Muscle of arm (tissue), 12 donors: ENCODE results near the gene MRTFA. TPM values are rescaled to one million over a fixed set of nuclear protein-coding genes. Genes with fewer than 3 reads are reported as not detected.
"Not testable (repeated sequence)": the region's sequence is repeated elsewhere in the genome, so short reads cannot be mapped to it uniquely, and the experiment has no call there.

Source experiments
- DNase-seq: peaks from one replicate; pipeline ENCODE4 v3.0.0-alpha.2; 2013
- polyA plus RNA-seq, 12 donors: library from polyadenylated mRNA; unstranded; fragments of 120-200 nt; gene quantifications; one replicate each; pipeline ENCODE4 v1.2.1, GENCODE V29; 2013; ENCODE audit not compliant: insufficient read length in 12 of 12

Gene MRTFA
- polyA plus RNA-seq, 12 donors, result 19.0 to 35.7 (median 23.5) TPM; not detected in 1

DNA sequence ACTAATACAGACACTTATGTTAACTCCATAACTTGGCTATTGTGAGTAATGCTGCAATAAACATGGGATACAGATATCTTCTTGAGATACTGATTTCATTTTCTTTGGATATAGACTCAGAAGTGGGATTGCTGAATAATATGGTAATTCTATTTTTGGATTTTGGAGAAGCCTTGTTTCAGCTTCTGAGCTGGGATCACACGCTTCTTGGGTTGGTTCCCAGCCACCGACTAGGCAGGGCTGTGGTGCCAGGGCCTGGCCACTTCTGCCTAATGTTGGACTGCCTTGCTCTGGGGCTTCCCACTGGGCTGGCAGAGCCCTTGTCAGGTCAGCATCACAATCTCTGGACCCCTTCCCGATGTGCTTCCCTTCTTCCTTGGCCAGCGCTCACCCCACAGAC is 28.8 kb upstream of the MRTFA start:
- peak; percentile 60 for DNase-seq

DNA sequence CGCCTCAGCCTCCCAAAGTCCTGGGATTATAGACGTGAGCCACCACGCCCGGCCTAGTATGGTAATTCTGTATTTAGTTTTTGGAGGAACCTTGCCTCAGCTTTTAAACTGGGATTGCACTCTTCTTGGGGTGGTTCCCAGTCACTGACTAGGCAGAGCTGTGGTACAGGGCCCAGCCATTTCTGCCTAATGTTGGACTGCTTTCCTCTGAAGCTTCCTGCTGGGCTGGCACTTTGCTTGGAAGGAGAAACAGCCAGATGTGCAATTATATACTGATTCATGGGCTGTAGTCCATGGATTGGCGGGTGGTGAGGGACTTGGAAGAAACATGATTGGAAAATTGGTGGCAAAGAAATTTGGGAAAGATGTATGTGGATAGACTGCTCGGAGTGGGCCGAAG is 25.2 kb upstream of the MRTFA start:
- DNase-seq, result no peak

DNA sequence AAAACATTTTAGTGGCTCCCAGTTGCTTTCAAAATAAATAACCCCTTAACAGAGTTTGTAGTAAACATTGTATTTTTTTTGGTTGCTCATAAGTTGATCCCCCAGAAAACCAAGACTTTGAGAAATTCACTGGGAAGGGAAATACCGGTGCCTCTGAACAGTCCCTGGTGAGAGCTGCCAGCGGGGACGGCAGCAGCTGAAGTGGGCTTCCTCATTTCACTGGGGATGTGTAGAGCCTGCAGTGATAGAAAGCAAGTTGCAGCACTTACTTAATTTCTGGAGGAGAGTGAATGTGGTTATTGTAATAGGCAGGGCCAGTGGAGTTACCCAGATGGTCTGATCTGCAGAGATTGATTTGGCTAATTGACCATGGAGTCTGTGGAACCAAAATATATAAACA is 24.2 kb upstream of the MRTFA start:
- DNase-seq, result no peak

DNA sequence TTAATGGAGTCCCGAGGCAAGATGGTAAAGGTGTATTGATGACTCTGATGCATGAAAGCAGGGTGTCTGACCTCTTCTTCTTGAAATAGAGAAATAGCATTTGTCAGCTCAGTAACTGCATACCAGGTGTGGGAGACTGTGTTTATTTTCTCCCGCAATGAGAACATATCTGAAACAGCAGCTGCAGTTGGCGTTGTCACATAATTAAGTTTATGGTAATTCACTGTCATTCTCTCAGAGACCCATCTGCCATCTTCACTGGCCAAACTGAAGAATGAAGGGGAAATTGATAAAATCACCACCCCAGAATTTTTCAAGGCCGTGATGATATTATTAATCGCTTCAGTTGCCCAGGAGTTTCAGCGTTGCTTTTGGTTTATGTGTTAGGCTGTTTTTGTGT is 22.6 kb upstream of the MRTFA start:
- no peak for DNase-seq

DNA sequence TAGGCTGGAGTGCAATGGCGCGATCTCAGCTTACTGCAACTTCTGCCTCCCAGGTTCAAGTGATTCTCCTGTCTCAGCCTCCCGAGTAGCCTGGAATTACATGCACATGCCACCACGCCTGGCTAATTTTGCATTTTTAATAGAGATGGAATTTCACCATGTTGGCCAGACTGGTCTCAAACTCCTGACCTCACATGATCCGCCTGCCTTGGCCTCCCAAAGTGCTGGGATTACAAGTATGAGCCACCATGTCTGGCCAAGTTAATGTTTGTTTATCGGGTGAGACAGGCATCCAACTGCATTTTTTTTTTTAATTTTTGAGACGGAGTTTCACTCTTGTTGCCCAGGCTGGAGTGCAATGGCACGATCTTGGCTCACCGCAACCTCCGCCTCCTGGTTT is 20.1 kb upstream of the MRTFA start:
- not testable (repeated sequence) for DNase-seq

DNA sequence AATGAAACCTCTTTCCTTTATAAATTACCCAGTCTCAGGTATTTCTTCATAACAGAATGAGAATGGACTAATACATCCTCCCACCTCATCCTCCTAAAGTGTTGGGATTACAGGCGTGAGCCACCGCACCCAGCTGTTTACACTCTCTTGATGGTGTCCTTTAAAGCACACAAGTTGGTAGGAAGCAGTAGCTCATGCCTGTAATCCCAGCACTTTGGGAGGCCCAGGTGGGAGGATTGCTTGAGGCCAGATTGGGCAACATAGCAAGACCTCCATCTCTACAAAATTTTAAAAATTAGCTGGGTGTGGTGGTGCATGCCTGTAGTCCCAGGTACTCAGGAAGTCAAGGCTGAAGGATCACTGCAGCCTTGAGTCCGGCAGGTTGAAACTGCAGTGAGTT is 19.4 kb upstream of the MRTFA start:
- DNase-seq, result not testable (repeated sequence)

DNA sequence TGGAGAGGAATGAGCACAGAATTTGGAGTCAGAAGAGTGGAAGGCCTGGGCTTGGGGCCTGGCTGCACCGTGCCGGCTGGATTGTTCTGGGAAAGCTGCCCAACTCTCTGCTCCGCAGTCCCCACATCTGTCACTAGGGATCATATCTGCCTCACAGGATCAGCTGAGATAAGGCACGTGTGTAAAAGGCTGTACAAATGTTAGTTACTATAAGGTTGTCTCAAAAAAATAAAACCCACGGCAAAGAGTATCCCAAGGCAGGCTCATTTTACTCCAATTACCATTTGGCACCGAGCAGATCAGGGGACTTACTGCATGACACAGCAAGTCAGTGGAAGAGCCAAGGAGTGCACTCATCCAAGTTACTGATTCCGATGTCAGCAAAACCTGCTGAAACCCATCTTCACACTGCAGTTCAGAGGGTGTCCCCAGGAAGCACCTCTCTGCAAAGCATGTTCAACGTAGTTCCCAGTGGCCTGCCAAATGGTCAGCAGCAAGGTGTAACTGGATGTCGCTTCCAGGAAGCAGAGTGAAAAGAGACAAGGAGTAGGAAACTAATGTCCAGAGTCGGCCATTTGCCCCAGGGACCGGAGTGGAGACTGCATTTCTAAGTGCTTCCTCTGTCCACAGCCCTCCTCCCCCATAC is 18.1 kb upstream of the MRTFA start:
- DNase-seq, result peak; percentile 87

DNA sequence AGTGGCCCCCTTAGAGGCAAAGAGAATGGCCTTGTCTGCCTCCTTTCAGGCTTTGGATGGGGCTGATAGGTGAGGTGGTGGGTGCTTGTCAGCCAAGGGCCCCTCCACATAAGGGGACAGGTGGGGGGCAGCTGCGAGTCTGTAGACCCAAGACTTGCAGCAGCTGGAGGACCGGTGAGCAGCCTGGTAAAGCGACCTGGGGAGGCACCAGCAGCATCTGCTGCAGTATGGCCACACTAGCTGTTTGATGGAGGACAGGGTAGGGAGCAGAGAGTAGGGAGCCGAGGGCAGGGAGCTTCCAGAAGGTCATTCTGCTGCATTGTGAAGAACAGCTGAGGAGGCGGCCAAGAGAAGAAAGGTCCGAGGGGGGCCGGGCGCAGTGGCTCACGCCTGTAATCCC is 16.8 kb upstream of the MRTFA start:
- no peak for DNase-seq

DNA sequence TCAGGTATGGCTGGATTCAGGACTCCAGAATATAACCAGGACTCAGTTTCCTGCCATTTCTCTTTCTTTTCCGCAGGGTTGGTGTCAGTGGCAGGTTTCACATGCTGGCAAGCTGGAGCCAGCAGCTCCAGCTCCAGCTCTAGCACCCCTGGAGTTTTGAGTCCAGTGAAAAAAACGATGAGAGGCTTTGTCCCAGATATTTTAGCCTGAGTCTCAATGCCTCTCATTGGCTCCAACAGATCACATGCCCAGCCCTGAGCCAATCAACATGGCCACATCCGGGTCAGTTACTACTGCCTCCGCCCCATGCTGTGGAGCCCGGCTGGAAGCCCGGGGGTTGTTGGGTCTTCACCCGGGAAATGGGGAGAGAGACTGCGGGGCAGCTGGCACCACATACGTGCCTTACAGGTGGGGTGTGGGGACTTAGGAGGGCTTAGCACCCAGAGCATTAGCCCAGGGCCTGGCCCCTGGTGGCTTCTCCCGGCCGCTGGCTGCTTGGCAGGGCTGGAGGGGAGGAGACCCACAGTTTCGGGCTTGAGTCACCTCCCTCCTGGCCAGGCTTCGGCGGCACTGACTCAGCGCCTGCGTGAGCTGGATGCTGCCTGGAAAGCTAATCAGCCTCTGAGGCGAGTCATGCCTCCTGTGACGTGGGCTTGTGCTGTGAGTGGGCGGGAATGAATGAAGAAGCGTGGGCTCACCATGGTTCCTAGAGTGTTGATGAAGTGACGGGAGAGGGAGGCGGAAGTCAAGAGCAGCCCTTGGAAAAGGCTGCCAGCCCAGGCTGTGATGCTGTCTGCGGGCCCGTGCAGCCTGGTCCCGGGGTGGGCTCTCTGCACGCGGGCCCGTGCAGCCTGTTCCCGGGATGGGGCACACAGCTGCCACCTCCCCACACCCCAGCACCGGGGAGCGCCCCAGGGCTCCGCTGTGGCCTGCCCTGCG is 15.3 kb upstream of the MRTFA start:
- peak; percentile 97 for DNase-seq

DNA sequence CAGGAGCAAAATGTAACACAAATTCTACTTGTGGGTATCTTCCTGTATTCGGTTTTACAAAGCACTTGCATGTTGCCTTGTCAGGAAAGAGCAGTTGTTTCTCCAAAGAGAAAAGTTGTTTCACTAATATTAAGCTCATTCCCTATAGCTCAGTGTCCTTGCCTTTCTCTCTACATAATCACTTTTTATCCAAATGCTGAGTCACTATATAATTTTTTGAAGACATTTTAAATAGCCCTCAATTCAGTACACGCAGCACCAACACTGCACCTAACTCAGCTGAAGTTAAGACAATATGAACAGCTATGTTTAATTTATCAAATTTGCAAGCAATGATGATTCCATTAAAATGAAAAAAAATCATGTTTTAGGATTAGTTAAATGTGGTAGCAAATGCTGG is 14.5 kb upstream of the MRTFA start:
- no peak for DNase-seq

DNA sequence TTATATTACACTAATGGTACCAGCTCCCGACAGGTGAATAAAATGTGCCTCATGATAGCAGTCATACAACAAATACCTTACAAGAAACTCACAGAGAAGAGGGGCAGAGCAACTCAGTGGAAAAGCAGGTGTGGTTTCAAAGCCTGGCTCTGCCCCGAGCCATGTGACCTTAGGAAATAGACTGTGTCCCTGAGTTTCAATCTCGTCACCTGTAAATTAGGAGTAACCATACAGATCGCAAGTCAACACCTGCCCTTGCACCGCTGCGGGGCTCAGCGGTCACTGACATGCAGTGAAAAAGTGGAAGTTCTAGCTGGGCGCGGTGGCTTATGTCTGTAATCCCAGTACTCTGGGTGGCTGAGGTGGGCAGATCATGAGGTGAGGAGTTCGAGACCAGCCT is 11.9 kb upstream of the MRTFA start:
- DNase-seq, result no peak

DNA sequence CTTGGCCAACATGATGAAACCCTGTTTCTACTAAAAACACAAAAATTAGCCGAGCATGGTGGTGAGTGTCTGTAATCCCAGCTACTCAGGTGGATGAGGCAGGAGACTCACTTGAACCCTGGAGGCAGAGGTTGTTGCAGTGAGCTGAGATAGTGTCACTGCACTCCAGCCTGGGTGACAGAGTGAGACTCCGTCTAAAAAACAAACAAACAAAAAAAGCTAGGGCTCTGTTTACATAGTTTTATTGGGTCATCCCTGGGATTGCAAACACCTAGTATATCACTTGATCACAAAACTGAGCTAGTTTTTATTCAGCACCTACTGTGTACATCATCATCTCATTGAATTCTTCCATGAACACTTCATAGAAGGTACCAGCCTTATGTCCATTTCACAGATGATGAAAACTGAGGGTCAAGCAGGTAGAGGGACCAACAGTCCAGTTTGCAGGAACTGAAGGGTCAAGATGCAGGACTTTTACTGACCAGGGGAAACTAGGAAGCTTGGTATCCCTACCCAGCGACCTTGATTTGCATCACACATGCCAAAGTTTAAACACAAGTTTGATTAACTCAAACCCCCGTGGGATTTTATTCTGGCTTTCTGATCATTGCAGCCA is 9.2 kb upstream of the MRTFA start:
- DNase-seq, result no peak

DNA sequence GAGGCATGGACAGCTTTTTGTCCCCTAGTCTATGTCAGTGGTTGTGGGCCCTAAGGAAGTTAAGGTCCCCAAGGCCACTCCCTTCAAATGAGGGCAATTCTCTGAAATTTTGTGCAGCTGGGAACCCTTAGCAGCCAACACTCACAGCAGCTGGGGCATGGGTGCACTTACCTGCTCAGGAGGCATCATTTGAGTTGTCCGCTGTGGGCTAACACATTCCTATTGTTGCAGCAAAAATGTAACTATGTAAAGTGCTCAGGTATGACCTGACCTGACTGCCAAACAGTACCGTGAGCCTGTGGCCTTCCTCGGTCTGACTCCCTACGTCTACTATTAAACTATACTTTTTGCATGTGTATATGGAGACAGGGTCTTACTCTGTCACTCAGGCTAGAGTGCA is 5.8 kb upstream of the MRTFA start:
- no peak for DNase-seq

DNA sequence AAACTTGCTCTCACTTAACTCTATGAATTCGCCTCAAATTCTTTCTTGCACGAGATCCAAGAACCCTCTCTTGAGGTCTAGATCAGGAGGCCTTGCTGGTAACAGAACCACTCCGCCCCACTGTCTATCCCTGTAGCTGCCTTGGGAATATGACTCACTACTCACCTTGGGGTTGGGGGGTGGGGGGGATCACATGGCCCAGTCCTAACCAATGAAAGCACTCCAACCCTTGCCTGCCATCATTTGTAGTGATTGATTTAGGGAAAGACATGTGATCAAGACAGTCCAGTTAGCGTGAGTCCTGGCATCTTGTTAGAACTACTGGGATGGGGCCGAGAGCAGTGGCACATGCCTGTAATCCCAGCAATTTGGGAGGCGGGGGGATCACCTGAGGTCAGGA is 4.8 kb upstream of the MRTFA start:
- no peak for DNase-seq

DNA sequence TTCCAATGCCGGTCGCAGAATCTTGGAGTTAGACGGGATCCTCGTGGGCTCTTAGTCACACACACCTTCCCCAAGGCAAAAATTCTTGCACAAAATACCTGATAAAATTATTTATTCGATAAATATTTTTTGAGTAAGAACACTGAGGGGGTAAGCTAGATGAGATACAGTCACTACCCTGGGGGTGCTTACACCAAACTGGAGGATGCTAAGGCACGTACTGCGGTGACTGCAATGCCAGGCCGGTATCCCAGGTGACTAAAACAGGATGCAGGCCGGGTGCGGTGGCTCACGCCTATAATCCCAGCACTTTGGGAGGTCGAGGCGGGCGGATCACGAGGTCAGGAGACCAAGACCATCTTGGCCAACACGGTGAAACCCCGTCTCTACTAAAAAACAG is 1.7 kb upstream of the MRTFA start:
- DNase-seq, result no peak

DNA sequence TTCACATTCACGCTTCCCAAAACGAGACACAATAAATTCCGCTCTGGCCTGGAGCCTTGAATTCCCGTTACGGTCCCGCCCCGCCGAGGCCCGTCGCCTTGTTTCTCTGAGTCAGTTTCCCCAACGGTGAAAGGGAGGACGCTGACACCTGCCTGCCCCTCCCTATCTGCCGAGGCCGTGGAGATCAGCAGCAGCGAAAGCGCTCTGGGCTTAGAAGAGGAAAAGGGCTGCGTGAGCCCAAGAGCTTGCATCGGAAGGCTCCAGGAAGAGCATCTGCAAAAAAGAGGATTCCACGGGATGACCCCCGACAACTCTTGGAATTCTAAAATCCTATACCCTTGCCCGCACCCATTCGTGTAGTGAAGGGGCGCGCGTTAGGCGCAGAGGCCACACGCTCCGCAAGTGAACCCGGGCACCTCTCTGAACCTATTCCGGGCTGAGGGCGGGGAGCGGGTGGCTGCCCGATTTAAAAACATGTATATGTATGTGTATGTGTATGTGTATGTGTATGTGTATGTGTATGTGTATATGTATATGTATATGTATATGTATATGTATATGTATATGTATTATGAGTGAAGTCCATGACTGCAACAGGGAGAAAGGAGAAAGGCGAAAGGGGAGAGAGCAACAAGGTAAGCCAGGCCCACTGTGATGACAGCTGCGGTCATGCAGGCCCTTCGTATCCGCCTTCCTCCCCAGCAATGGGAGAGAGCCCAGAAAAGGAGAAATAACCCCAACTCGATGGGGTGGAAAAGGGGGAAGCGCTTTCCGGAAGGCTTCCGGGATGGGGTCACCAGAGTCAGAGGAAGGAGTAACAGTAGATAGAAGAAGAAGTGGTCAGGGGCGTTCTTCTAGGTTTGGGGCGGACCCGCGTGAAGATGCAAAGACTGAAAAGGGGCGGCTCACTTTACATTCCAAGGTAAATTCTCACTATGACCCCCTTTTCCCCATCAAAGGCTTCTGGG is 948 bp upstream of the MRTFA start:
- DNase-seq, result peak; percentile 42

DNA sequence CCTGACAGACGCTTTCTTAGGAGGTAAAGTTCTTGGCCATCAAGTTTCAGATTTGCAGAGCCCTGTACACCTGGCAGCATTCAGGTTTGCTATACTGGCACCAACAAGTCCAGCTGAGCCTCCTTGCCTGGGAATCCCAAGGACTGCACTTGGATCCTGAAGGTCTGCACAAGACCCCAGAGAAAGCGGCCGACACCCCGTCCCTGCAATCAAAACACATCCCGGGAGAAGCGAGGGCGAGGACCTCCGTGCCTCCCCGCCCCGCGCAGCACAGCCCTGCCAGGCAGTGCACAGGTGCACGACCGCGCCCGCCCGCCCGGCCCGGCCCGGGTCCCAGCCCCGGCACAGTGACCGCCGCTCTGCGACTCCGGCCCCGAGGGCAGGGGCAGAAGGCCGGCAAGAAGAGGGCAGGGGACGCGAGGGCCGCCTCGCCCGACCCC is 559 bp downstream of the MRTFA start:
- no peak for DNase-seq

DNA sequence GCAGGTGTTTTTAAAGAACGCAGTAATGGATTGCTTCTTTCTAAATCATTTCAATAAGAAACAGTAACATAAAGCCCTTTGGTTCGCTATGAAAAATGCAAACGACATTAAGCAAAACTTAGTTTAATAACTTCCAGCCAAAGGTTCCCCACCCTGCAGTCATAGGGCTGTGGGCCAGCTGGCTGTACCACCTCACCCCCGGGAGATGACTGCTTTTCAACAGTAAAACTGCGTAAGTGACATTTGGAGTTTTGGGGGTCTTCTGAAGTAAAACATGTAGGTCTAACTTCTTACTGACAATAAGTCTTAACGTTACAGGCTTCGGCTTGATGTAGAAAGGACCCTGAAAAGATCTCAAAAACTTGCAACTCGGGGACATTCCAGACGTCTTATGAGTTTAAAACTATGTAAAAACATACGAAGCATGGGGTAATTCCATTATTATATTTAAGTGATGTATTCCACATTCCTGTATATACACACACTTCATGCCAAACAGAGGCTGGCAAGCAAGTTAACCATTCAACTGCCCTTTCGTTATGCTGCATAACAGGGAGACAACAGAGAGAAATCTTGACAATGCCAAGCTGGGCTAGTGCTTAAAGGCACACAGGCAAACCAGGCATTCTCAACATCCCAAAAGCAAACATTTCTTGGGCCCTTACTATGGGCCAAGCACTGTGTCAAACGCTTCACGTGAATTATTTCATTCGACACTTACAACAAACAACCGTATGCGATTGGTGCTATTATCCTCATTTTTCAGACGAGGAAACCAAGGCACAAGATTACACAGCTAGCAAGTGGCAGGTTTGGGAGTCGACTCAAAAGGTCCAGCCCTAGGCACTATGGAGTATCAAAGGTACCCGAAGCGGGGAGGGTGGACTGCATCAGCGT is 1.2 kb downstream of the MRTFA start:
- peak; percentile 67 for DNase-seq

DNA sequence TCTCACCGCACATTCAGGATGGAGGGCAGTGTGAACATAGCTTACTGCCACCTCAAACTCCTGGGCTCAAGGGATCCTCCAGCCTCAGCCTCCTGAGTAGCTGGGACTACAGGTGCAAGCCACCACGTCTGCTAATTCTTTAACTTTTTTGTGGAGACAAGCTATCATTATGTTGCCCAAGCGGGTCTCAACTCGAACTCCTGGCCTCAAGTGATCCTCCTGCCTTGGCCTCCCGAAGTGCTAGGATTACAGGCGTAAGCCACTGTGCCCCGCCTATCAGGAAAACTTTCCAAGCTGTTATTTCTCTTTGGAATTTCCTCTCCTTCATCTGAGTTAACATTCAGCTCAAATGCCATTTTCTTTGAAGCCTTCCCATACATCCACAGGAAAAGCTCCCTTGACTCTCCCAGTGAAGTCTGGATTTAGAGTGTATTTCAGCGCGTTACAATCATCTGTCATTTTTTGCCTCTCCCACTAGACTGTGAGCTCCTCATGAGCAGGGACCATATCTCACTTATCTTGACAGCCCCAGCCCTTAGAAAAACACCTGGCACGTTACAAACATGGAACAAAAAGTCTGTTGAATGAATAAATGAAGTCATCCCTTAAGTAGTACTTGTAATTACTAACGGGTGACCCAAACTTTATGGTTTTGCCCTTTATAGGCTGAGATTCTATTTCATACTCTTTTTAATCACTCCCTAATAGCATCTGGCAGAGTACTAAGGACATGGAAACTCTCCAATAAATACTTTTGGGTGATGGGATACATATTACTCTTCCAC is 2.2 kb downstream of the MRTFA start:
- DNase-seq, result peak; percentile 31

DNA sequence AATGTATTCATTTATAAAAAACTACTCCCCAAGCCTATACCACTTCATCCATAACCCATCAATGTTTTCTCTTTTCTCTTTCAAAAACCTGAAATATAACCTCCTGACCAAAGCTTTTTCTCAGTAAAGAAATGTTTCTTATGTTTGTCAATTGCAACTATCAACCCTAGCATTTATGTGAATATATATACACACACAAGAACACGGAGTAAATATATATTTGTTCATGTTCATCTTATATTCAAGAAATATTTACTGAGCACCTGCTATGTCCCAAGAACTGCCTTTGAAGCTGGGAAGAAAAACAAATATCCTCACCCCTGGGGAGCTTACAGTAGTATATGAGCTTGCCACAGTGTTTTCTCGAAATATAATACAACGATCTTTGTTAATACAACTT is 3.5 kb downstream of the MRTFA start:
- DNase-seq, result no peak
